Hippocampal formation (tissue), 2 donors: ENCODE measurements around the gene TCFL5.

Experiments used
- DNase-seq, 2 donors: peaks; one replicate each; lab custom pipeline; 2025; lab: John Stamatoyannopoulos, UW

TCFL5 gene

DNA sequence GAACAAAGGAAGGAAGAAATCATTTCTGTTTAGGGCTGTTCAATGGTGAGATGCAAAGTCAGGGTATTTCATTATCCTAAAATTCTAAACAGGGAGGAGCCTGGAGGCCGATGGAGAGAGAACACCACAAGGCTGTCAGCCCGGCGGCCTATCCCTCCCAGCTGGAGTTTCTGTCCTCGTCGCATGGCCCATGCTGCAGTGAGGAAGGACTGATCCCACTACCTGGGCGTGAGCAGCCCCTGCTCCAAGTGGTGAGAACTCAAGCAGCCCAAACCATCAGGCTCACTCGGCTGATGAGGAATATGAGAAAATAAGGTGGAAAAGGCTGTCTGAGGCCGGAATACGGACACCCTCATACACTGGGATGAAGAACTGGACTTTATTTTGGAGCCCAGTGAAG lies 33.9 kb upstream of the TCFL5 start:
- no peak for DNase-seq

- no peak for DNase-seq
Measured at GRCh38 chr20:62894261-62894660, 32.6 kb upstream of the TCFL5 start.

- no peak for DNase-seq
Measured at GRCh38 chr20:62893700-62894099, 32.1 kb upstream of the TCFL5 start.

DNA sequence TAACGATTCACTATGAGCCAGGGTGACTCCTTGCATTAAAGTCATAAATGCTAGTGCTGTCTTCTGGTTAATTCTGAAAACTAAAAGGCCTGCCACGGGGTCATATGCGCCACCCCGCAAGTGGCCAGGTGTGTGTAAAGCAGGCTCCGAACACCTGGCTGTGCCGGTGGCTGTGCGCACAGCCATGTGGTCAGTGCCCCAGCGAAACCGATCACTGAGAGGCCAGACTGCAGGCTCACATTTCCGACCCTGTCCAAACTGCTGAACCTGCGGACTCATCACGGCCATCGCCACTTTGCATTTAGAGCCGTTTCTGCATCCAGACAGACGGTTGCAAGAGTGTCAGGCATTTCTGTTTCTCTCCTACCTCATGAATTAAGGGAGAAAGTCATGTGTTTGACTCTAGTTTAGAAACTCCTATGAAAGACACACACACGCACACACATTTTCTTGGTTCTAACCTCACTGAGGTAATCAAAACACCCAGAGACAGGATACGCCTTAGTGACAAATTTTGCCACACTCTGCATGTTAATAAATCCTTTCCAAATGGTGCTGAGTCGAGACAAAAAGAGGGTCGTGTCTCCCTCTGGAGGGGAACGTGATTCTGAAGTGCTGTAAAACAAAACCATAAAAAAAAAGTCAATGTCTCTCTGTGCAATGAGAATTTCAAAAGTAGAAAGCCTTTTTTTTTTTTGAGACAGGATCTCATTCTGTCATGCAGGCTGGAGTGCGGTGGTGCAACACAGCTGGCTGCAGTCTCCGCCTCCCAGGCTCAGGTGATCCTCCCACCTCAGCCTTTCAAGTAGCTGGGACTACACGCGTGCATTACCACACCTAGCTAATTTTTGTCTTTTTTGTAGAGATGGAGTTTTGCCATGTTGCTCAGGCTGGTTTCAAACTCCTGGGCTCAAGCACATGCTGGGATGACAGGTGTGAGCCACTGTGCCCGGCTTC lies 31.0 kb upstream of the TCFL5 start:
- DNase-seq: no peak

DNA sequence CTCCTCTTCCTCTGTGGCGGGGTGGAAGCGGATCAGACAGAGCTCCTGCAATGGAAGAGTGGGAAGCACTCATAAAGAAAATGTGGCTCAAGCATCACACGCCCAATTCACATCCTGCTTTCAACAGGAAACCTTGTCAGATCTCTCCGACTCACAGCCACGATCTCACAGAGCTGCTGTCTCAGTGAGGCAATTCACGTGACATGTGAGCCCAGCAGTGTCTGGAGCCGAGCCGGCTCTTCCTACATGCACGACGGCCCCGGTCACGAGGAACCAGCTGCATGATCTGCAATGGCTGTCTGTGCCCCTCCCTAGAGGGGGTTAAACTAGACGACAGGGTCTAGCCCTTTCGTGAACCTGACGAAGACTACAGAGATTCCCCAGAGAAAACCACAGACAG lies 29.5 kb upstream of the TCFL5 start:
- DNase-seq: no peak

DNA sequence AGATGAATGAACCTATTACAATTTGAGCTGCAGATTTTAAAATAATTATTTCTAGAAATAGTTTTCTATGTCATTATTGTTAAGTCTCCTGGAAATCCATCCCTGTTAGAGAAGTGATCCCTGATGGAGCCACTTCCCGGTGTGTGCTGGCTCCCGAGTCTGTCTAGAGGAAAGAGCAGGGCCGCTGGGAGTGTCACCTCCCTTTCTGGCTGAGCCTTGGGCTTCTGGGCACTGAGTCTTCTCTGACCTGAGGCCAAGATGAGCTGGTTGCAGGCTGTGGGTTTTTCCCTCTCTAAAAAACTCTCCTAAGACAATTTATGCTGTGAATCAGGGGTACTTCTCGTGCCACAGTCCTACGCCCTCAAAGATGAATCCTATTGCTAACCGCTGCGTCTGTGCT lies 28.8 kb upstream of the TCFL5 start:
- DNase-seq: no peak

DNA sequence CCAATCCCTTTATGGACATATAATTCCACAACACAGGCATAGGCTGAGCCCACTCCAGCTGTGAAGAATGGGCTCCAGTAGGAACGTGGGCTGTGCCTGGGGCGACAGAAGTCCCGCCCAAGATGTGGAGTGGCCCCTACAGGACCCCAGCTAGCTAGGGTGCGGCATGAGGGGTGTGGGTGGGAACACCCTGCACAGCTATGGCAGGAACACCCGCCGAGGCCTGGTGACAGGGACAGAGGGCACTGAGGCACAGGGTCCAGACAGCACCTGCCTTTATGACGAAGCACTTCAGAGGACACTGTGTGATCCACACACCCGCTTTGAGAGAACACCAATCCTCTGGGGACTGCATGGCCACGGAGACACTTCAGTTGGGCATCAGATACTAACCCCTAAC lies 28.2 kb upstream of the TCFL5 start:
- no peak for DNase-seq

DNA sequence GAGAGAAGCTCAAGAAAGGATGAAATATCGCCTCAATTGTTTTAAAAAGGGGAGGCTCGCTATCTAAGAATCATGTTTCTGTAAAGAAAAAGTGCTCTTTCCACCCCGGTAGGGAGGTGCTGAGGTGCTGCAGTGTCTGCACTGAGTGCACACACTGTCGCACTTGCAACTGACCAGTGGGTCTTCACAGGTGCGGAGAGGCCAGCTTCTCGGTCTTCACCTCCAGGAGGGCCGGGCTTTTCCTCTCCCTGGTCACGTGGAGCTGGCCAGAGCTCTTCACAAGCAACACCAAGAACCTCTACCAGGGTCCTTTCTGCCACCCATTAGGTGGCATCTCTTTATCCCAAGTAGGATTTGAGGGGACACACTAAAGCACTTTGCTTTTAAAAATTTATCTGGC lies 27.8 kb upstream of the TCFL5 start:
- no peak for DNase-seq

GRCh38 chr20:62888910-62889309 lies 27.3 kb upstream of the TCFL5 start:
- DNase-seq: no peak

DNA sequence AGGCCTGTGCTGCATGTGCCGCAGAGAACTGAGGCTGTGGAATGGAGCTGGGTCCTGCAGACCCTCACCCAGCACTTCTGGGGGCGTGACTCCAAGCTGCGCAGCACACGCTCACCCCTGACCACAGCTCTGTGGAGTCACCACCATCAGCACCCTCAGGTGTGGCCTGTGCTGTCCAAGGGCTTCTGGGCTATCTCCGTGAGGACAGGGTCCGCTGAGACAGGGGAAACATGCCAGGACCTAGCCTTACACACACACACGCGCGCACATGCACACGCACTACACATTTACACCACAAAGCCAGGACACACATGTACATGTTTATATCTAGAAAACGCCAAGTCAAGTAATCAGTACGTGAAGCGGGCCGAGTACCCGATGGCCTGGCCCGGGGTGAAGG lies 26.8 kb upstream of the TCFL5 start:
- no peak for DNase-seq

GRCh38 chr20:62887860-62888239 lies 26.2 kb upstream of the TCFL5 start:
- no peak for DNase-seq

DNA sequence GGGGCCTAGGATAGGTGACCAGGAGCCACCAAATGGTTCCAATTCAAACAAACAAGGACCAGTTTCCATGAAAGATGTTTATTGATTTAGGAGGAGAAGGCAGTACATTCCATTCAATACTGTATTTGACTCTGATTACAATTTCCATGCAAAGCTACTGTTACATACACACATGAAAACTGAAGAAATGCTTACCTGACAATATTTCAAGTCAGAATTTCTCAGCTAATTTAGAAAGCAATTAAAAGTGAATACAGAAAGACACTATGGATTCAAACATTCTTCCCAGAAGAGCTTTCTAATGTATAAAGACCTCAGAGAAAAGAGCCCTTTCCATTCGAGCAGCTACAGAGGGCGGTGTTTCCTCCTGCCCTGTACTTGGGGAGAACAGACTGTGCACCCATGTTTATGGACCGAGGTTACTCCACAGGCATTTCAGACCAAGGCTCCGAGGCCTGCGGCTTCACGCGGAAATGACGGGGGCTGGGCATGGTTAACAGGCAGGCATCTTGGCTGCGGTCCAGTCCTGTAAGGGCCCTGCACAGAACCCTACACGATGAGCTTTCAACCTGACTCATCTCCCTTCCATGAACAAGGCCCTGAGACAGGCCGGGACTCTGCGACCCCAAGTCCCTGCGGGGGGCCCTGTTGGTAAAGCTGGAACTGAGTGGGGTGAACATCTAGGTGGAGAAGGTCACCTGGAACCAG lies 25.7 kb upstream of the TCFL5 start:
- no peak for DNase-seq

- DNase-seq: no peak
Measured at GRCh38 chr20:62886709-62887058, 25.1 kb upstream of the TCFL5 start.

DNA sequence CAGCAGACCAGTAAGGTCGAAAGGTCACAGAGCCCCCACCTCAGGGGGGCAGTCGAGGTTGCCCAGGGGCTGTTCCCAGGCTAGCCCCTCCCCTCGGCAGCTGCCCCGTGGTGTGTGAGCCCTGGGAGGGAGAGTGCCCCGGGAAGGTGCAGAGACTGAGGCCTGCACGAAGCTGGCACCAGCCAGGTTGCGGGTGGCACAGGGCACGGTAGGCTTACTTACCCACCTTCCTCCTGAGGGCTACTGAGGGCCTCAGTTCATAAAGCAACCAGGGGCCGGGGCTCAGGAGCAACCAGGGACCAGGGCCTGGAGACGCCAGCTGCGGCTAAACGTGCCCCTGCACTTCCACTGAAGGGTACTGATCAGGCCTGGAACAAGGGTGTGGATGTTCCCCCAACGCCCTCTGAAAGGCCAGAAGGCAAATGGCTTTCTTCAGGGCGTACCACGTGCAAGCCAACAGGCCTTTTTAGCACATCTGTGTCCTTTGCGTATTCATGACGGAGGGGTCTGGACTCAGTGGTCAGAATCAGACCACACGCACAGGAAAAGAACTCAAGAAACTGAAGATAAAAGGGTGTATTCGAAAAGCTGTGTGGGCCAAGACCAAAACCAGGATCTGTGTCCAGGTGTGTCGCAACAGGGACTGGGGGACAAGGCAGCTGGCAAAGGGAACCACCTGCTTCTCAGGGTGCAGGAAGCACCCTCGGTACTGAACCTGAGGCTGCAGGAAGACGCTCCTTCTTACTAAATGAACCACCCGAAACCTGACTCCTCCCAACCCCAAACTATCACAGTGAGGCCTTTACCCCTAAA lies 24.5 kb upstream of the TCFL5 start:
- no peak for DNase-seq

- no peak for DNase-seq
Measured at GRCh38 chr20:62885046-62885895, 23.6 kb upstream of the TCFL5 start.

DNA sequence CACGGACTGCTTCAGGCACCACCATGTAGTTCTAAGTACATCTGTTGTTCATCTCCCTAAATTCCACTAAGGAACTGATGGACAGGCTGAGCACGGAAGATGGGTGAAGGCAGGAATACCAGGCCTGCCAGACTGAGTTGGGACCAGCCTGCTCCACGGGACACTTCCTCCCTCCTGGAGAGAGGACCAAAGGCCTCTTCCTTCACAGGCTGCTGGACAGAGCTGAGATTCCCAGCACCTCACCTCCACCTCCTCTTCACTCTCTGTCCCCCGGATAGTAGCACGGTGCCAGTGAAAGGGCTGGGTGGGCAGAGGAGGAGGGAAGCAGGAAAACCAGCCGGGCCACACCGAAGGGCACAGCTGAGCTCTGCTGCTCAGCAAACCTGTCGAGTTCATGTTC lies 22.9 kb upstream of the TCFL5 start:
- no peak for DNase-seq

DNA sequence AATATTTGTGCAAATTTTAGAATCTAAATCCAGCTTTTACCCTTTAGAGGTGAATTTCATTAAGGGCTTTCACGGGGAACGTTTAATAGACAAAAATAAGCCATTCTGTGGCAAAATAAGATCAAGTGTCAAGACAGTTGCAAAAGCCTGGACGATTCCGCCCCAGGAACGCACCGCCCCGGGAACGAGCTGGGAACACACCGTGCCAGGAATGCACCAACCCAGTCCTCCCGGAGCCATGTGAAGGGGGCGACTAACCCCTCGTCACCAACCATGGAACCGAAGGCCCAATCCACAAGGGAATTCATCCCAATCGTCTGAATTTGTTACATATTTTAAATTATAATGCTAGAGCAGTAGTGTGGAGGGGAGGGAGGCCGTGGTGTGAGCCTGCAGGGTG lies 20.8 kb upstream of the TCFL5 start:
- DNase-seq: no peak

GRCh38 chr20:62881662-62882395 lies 20.2 kb upstream of the TCFL5 start:
- DNase-seq: no peak

GRCh38 chr20:62880935-62881661 lies 19.5 kb upstream of the TCFL5 start:
- DNase-seq: no peak
